CD4-positive, alpha-beta memory T cell (primary cell): ENCODE measurements around the gene IQGAP2. TPM values are rescaled to one million over a fixed set of nuclear protein-coding genes. Genes with fewer than 3 reads are reported as not detected.

ENCODE experiments used
- CTCF ChIA-PET: fragments of 350-600 bp; sonication (Branson Sonifier 250); formaldehyde crosslinking; loops from one replicate; lab custom pipeline; 2021; ENCODE audit warnings: inconsistent platforms; ENCODE audit not compliant: partially characterized antibody; lab: Charles Lee
- POLR2A ChIA-PET: fragments of 350-600 bp; sonication (Branson Sonifier 250); formaldehyde crosslinking; loops from one replicate; lab custom pipeline; 2021; ENCODE audit not compliant: partially characterized antibody; lab: Charles Lee
- DNase-seq, 5 donors: peaks; one replicate each; pipeline versions ENCODE4 v3.0.0 to v3.0.0-alpha.2; 2020 to 2022; ENCODE audit warnings: mixed read lengths in 1 of 5
- H3K27ac ChIP-seq: one replicate; pipeline ENCODE4 v1.7.0; 2013; ENCODE audit warnings: low read depth, low read length
- H3K27me3 ChIP-seq: 2 replicates; pipeline ENCODE4 v1.7.0; 2013; ENCODE audit warnings: mild to moderate bottlenecking, low read length, moderate library complexity; ENCODE audit not compliant: insufficient read depth
- H3K36me3 ChIP-seq: 2 replicates; pipeline ENCODE4 v1.7.0; 2013; ENCODE audit warnings: mild to moderate bottlenecking, low read length, moderate library complexity; ENCODE audit not compliant: insufficient read depth
- H3K4me1 ChIP-seq: 2 replicates; pipeline ENCODE4 v1.7.0; 2013; ENCODE audit warnings: mild to moderate bottlenecking, low read length, moderate library complexity; ENCODE audit not compliant: insufficient read depth
- H3K4me3 ChIP-seq, 2 donors: one replicate each; pipeline ENCODE4 v1.7.0; 2013; ENCODE audit warnings: low read length in 2 of 2, mild to moderate bottlenecking in 1 of 2
- H3K9me3 ChIP-seq, 2 donors: one replicate each; pipeline ENCODE4 v1.7.0; 2013; ENCODE audit warnings: low read length in 2 of 2, control low read depth in 1 of 2; ENCODE audit not compliant: control insufficient read depth in 1 of 2
- H3K27ac Mint-ChIP-seq, 7 donors: one replicate each; pipeline ENCODE4 v1.8.0; 2020 to 2021; ENCODE audit warnings: mixed read lengths in 7 of 7, mild to moderate bottlenecking in 6 of 7, inconsistent platforms in 3 of 7, moderate library complexity in 3 of 7
- H3K27me3 Mint-ChIP-seq, 2 donors: one replicate each; pipeline ENCODE4 v1.8.0; 2020 to 2021; ENCODE audit warnings: mixed read lengths in 2 of 2
- H3K36me3 Mint-ChIP-seq, 2 donors: one replicate each; pipeline ENCODE4 v1.8.0; 2020 to 2021; ENCODE audit warnings: mixed read lengths in 2 of 2, inconsistent platforms in 1 of 2, mild to moderate bottlenecking in 1 of 2
- H3K4me1 Mint-ChIP-seq, 4 donors: one replicate each; pipeline ENCODE4 v1.8.0; 2020 to 2021; ENCODE audit warnings: mixed read lengths in 4 of 4, mild to moderate bottlenecking in 1 of 4
- H3K4me3 Mint-ChIP-seq, 8 donors: one replicate each; pipeline ENCODE4 v1.8.0; 2020 to 2021; ENCODE audit warnings: mixed read lengths in 8 of 8, mild to moderate bottlenecking in 7 of 8, moderate library complexity in 6 of 8, inconsistent platforms in 3 of 8
- H3K9me3 Mint-ChIP-seq, 8 donors: one replicate each; pipeline ENCODE4 v1.8.0; 2020 to 2021; ENCODE audit warnings: mixed read lengths in 8 of 8, mild to moderate bottlenecking in 5 of 8, inconsistent platforms in 3 of 8, moderate library complexity in 1 of 8
- intact Hi-C: fragments of 100-400 bp; cut with micrococcal nuclease; formaldehyde crosslinking; loops from one replicate; pipeline ENCODE4 v1.15.1; 2023
- polyA plus RNA-seq, 2 donors: library from polyadenylated mRNA; unstranded; fragments of 300-500 nt; fragmentation: Illumina TruSeq; gene quantifications; one replicate each; pipeline ENCODE4 v1.2.3, GENCODE V29; 2021
- total RNA-seq, 2 experiments: library from RNA; stranded (reverse); gene quantifications; one replicate each; pipeline ENCODE4 v1.2.3, GENCODE V29; 2021

The IQGAP2 gene
- total and polyA plus RNA-seq, 4 experiments from 2014 or later = 24.7 to 126 (median 98.5) TPM

GRCh38 chr5:76717222-76718083 lies 314.4 kb downstream of the IQGAP2 start:
- peaks cover 0 to 7% of the 10 kb centered on the region in 2 donors for H3K27me3 Mint-ChIP-seq
- POLR2A ChIA-PET = interaction anchor here (0.5 to 5.0 kb wide), 5 partner anchors 15 to 333 kb away, joined by 3 to 41 read pairs (median 11); no protein-coding TSS in a partner anchor
- H3K4me1 ChIP-seq = peaks cover 26% of the 10 kb centered on the region

GRCh38 chr5:76718381-76718832 lies 315.3 kb downstream of the IQGAP2 start:
- H3K36me3 Mint-ChIP-seq = no peaks in the 10 kb centered on the region
- no peaks in the 10 kb centered on the region for H3K36me3 ChIP-seq
- CTCF ChIA-PET = interaction anchor here (1.4 to 7.1 kb wide), 3 partner anchors 20 to 57 kb away, joined by 4 to 95 read pairs (median 40); no protein-coding TSS in a partner anchor

More at GRCh38 chr5:76717222-76718083, 314.4 kb downstream of the IQGAP2 start:
- intact Hi-C loops = no loop called here
- Mint-ChIP-seq H3K9me3 (no peaks in the 10 kb centered on the region), H3K36me3 (no peaks in the 10 kb centered on the region), H3K4me1 (peaks cover 10 to 45% (median 24%) of the 10 kb centered on the region in 4 donors), H3K27ac (peak overlapping the region in 4 of 7 donors; percentile 41 to 80 (median 70)), H3K4me3 (peak overlapping the region; percentile 67 to 90 (median 86))
- Histone ChIP-seq H3K27ac (no peak overlapping the region), H3K36me3 (no peaks in the 10 kb centered on the region), H3K9me3 (no peaks in the 10 kb centered on the region), H3K4me3 (peak overlapping the region in 1 of 2 donors; percentile 75), H3K27me3 (no peaks in the 10 kb centered on the region)
- CTCF ChIA-PET = interaction anchor here (1.1 to 7.1 kb wide), 6 partner anchors 9 to 58 kb away, joined by 3 to 95 read pairs (median 4); no protein-coding TSS in a partner anchor
- DNase-seq = no peak

GRCh38 chr5:76718880-76719279 lies 315.8 kb downstream of the IQGAP2 start:
- no peak overlapping the region for H3K27ac ChIP-seq
- no peaks in the 10 kb centered on the region for H3K36me3 Mint-ChIP-seq
- no peak for DNase-seq
- H3K4me1 Mint-ChIP-seq = peaks cover 11 to 41% (median 24%) of the 10 kb centered on the region in 4 donors
- CTCF ChIA-PET = interaction anchor here (1.4 to 7.1 kb wide), 3 partner anchors 20 to 56 kb away, joined by 4 to 95 read pairs (median 40); no protein-coding TSS in a partner anchor
- H3K4me1 ChIP-seq = peaks cover 26% of the 10 kb centered on the region
- POLR2A ChIA-PET = interaction anchor here (0.9 to 1.6 kb wide), 3 partner anchors 14 to 56 kb away, joined by 3 to 6 read pairs (median 4); no protein-coding TSS in a partner anchor
- H3K27me3 ChIP-seq = no peaks in the 10 kb centered on the region
- no peak overlapping the region for H3K4me3 ChIP-seq
- no peaks in the 10 kb centered on the region for H3K36me3 ChIP-seq
- peaks cover 0 to 7% of the 10 kb centered on the region in 2 donors for H3K27me3 Mint-ChIP-seq
- peak overlapping the region in 1 of 7 donors; percentile 7 for H3K27ac Mint-ChIP-seq
- intact Hi-C loops = no loop called here
- H3K4me3 Mint-ChIP-seq = peak overlapping the region in 3 of 8 donors; percentile 7 to 41 (median 23)
- H3K9me3 Mint-ChIP-seq = no peaks in the 10 kb centered on the region
- no peaks in the 10 kb centered on the region for H3K9me3 ChIP-seq

More at GRCh38 chr5:76718381-76718832, 315.3 kb downstream of the IQGAP2 start:
- Histone ChIP-seq H3K4me1 (peaks cover 26% of the 10 kb centered on the region), H3K27ac (no peak overlapping the region), H3K27me3 (no peaks in the 10 kb centered on the region), H3K4me3 (no peak overlapping the region), H3K9me3 (no peaks in the 10 kb centered on the region)
- Mint-ChIP-seq H3K9me3 (no peaks in the 10 kb centered on the region), H3K4me1 (peaks cover 11 to 45% (median 24%) of the 10 kb centered on the region in 4 donors), H3K4me3 (peak overlapping the region in 5 of 8 donors; percentile 7 to 59 (median 27)), H3K27me3 (peaks cover 0 to 7% of the 10 kb centered on the region in 2 donors), H3K27ac (peak overlapping the region in 1 of 7 donors; percentile 41)
- no peak for DNase-seq
- POLR2A ChIA-PET = interaction anchor here (0.9 to 5.0 kb wide), 4 partner anchors 14 to 56 kb away, joined by 3 to 41 read pairs (median 5); no protein-coding TSS in a partner anchor
- intact Hi-C loops = no loop called here

- no peak for DNase-seq
- Mint-ChIP-seq H3K4me1 (peaks cover 9 to 25% (median 19%) of the 10 kb centered on the region in 4 donors), H3K9me3 (no peaks in the 10 kb centered on the region), H3K27ac (peak overlapping the region in 3 of 7 donors; percentile 17 to 73 (median 34)), H3K27me3 (peaks cover 0 to 4% of the 10 kb centered on the region in 2 donors), H3K4me3 (peak overlapping the region in 3 of 8 donors; percentile 4 to 25 (median 13)), H3K36me3 (no peaks in the 10 kb centered on the region)
- no peaks in the 10 kb centered on the region for H3K36me3 ChIP-seq
- ChIA-PET POLR2A (interaction anchor here (3.9 kb wide), 1 partner anchor 12 kb away, joined by 19 read pairs; no protein-coding TSS in a partner anchor), CTCF (interaction anchor here (1.1 to 3.3 kb wide), 2 partner anchors 16 to 54 kb away, joined by 4 to 13 read pairs; no protein-coding TSS in a partner anchor)
- H3K4me1 ChIP-seq = peaks cover 15% of the 10 kb centered on the region
- H3K9me3 ChIP-seq = no peaks in the 10 kb centered on the region
- intact Hi-C loops = no loop called here
- H3K4me3 ChIP-seq = no peak overlapping the region
- no peak overlapping the region for H3K27ac ChIP-seq
- no peaks in the 10 kb centered on the region for H3K27me3 ChIP-seq
Observed at GRCh38 chr5:76720988-76721569, 318.0 kb downstream of the IQGAP2 start.

GRCh38 chr5:76723266-76723665 lies 320.2 kb downstream of the IQGAP2 start:
- H3K4me3 ChIP-seq = no peak overlapping the region
- Mint-ChIP-seq H3K27me3 (no peaks in the 10 kb centered on the region), H3K27ac (no peak overlapping the region), H3K9me3 (peaks cover 0 to 3% (median 0%) of the 10 kb centered on the region in 8 donors), H3K36me3 (no peaks in the 10 kb centered on the region), H3K4me3 (no peak overlapping the region), H3K4me1 (peaks cover 6 to 15% (median 8%) of the 10 kb centered on the region in 4 donors)
- no peaks in the 10 kb centered on the region for H3K27me3 ChIP-seq
- POLR2A ChIA-PET = interaction anchor here (3.9 kb wide), 1 partner anchor 9 kb away, joined by 19 read pairs; no protein-coding TSS in a partner anchor
- CTCF ChIA-PET = interaction anchor here (2.8 to 3.3 kb wide), 2 partner anchors 14 to 51 kb away, joined by 13 to 16 read pairs; no protein-coding TSS in a partner anchor
- no peak overlapping the region for H3K27ac ChIP-seq
- H3K4me1 ChIP-seq = peaks cover 4% of the 10 kb centered on the region
- H3K36me3 ChIP-seq = no peaks in the 10 kb centered on the region
- no peak for DNase-seq
- no peaks in the 10 kb centered on the region for H3K9me3 ChIP-seq
- intact Hi-C loops = no loop called here

GRCh38 chr5:76723906-76724305 lies 320.8 kb downstream of the IQGAP2 start:
- DNase-seq = no peak
- H3K27me3 Mint-ChIP-seq = no peaks in the 10 kb centered on the region
- H3K27ac Mint-ChIP-seq = peak overlapping the region in 3 of 7 donors; percentile 1 to 59 (median 48)
- no peaks in the 10 kb centered on the region for H3K36me3 Mint-ChIP-seq
- Histone ChIP-seq H3K36me3 (no peaks in the 10 kb centered on the region), H3K27me3 (no peaks in the 10 kb centered on the region), H3K4me3 (no peak overlapping the region), H3K27ac (no peak overlapping the region), H3K9me3 (no peaks in the 10 kb centered on the region), H3K4me1 (peaks cover 4% of the 10 kb centered on the region)
- ChIA-PET CTCF (interaction anchor here (2.8 to 3.3 kb wide), 2 partner anchors 14 to 50 kb away, joined by 13 to 16 read pairs; no protein-coding TSS in a partner anchor), POLR2A (interaction anchor here (0.7 to 3.9 kb wide), 2 partner anchors 9 to 14 kb away, joined by 3 to 19 read pairs; no protein-coding TSS in a partner anchor)
- H3K9me3 Mint-ChIP-seq = peaks cover 0 to 5% (median 0%) of the 10 kb centered on the region in 8 donors
- peaks cover 6 to 12% (median 6%) of the 10 kb centered on the region in 4 donors for H3K4me1 Mint-ChIP-seq
- no peak overlapping the region for H3K4me3 Mint-ChIP-seq
- intact Hi-C loops = no loop called here
